HK-2 (cell line): ENCODE results near the gene BSN.
"Not testable (repeated sequence)": the region's sequence is repeated elsewhere in the genome, so short reads cannot be mapped to it uniquely, and the experiment has no call there.

Source experiments
- DNase-seq: peaks from one replicate; pipeline ENCODE4 v3.0.0-alpha.2; 2018; ENCODE audit not compliant: unreplicated experiment

Gene BSN

DNA sequence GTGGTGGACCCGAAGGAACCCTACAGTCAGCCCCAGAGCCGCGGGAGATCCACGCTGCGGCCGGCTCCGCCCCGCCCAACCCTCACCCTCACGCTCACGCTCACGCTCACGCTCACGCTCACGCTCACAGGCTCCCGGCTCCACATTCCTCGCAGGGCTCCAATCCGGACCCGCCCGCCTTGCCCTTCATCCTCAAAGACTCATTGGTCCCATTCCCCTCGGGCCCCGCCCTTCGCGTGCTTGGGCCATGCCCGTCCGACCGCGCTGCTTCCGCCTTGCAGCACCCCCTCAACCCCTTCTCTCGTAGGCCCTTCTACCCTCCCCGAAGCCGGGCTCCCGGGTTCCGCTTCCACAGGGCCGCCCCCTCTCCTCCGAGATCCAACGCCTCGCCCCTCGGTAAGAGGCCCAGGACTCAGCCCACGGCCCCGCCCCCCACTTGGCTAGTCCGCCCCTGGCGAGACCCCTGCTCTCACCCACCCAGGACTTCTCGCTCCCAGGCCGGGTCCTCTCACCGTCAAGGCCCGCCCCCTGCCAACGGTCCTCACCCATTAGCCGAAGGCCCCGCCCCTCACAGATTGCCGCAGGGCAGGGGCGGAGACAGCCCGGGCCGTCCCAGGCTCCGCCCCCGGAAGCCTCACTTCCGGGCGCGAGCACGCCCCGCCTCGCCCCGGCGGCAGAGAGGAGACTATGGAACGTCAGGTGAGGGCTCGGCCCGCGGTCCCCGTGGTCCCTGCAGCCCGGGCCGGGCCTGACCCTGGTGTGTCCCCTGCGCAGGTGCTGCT is 119.6 kb downstream of the BSN start, which contains the start of gene APEH:
APEH (plus strand) TSS at position 637 of the 782 bp plus-strand sequence; CDS start at position 688, 51 bp downstream.
- DNase-seq = peak; percentile 97

DNA sequence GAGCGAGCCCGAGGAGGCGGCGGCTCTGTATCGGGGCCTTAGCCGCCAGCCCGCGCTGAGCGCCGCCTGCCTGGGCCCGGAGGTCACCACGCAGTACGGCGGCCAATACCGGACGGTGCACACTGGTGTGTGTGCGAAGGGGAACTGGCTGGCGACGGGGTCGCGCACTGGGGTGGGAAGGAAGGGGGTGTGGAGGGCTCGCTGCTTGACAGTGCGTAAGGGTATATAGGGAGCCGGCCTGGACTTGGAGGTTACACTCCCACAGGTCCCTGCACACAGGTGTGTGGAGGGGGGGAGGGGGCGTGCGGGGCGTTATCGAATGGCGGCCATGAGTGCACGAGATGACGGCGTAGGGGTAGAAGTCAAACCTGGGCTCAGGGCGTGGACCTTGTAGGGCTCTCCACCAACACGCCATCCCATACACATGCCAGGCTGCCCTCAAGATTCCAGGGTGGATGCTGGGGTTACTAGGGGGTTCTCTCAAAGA is 120.3 kb downstream of the BSN start:
- DNase-seq = no peak

DNA sequence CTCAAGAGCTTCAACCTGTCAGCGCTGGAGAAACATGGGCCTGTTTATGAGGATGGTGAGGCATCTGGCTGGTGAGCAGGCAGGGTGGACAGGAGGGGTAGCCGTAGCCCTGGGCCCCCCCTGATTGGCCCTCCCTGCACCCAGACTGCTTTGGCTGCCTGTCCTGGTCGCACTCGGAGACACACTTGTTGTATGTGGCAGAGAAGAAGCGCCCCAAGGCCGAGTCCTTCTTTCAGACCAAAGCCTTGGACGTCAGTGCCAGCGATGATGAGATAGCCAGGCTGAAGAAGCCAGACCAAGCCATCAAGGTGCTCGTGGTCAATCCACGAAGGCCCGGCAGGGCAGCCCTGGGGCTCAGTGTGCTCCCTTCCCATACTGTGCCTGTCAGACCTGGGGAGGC is 121.6 kb downstream of the BSN start:
- DNase-seq = no peak

DNA sequence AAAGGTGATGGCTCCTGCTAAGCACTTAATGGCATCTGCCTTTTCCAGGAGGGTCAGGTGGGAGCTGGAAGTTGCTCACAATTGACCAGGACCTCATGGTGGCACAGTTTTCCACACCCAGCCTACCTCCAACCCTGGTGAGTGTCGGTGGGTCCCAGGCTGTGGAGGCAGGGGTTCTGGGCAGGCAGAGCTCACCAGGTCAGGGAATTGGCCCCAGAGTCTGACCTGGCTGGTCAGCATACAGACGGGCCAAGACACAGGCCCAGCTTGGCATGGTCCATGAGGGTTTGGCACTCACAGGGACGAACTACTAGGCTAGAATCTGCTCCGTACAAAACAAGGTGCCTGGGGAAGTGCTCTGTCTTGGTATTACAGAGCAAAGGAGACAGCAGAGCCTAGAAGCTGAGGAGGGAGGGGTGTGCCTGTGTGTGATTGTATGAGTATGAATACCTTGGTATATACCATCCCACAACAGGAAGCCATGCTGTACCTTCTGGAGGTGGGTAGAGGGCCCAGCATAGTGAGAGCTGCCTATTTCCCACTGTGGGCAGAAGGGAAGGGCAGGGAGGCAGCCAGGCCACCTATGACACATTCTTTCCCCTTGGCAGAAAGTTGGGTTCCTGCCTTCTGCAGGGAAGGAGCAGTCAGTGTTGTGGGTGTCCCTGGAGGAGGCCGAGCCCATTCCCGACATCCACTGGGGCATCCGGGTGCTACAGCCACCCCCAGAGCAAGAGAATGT is 126.4 kb downstream of the BSN start:
- DNase-seq = no peak

DNA sequence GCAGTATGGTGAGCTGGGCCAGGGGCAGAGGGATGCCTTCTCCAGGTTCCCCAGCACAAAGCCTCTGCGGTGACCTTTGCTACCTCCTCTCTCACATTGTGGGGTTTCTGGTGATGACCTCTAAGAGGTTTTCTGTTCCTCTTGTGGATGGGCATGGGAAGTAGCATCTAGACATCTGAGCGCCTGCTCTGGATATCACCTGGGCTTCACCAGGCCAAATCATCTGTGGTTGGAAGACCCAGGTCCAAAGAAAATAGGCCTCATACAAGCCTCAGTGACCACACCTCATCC is 126.9 kb downstream of the BSN start:
- DNase-seq = no peak

DNA sequence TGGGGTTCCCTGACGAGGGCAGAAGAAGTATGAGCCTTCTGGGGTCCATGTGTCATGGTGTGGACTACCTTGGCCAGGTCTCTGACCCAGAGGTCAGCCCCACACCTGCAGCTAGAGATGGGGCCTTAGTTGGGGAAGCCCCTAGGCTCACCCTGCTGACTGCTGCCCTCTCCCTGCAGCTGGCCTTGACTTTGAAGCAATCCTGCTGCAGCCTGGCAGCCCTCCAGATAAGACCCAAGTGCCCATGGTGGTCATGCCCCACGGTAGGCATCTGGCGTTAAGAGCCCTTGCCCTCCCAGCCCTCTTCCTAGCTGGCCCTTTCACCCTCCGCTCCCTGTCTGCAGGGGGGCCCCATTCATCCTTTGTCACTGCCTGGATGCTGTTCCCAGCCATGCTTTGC is 127.3 kb downstream of the BSN start:
- DNase-seq = no peak

DNA sequence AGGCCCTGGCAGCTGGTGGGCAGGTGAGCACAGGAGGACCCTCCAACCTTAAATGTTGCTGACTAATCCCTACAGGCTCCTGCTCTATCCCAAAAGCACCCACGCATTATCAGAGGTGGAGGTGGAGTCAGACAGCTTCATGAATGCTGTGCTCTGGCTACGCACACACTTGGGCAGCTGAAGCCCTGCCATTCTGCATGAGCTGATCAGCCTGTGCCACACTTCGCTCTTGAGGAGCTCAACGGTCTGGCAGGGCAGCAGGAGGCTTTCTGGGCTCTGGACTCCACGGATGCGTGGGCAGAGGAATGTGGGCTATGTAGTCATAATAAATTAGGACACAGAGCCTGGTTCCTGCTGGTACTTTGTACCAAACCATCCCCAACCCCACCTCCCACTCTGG is 128.9 kb downstream of the BSN start:
- DNase-seq = no peak

DNA sequence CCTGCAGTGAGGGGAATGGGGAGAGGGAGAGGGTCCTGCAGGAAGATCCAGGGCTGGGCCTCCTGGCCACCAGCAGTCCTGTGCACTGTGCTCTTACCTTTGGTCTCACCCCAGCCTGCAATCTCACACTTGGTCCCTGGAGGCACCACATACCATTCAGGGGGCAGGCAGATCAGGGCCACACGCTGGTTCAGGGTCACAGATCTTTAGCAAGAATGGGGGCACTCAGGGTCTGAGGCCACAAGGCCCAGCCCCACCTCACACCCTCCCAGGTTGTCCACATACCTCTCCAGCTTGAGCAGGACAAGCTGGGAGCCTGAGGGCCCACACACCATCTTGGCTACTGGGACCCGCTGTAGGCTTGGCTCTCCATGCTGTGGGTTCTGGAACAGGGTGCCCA is 130.2 kb downstream of the BSN start:
- DNase-seq = not testable (repeated sequence)

DNA sequence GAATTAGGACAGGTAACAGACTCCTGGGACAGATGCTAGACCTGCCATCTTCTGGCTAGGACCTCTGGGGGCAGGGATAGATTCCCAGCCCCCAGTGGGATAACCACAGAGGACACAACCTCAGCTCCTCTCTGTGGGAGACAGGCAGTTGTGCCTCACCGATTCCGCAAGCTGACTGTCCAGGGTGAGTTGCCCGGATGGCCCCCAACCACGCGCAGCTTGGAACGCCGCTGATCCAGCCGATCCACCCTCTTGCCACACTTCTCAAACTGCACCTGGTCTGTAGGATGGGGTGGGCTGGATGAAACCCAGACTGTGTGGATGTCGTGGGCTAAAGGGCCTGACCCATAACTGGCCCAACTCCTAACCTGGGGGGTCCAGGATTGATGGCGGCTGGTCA is 130.8 kb downstream of the BSN start:
- DNase-seq = not testable (repeated sequence)

DNA sequence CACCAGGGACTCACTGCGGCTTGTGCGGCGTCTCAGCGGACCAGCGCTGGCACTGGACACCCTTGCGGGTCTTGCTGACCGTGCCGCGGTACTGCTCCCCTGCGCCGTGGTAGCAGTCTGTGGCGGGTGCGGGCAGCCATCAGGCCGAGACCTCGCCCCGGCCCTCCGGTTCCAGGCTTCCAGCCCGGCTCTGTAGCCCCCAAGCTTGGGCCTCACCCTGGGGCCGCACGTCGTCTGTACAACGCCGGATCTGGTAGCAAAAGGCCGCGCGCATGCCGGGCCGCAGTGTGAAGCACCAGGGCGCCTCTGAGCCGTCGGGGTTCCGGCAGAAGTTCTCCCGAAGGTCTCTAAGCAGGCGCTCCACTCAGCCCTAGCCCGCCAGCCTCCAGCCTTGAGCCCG is 131.6 kb downstream of the BSN start:
- not testable (repeated sequence) for DNase-seq

DNA sequence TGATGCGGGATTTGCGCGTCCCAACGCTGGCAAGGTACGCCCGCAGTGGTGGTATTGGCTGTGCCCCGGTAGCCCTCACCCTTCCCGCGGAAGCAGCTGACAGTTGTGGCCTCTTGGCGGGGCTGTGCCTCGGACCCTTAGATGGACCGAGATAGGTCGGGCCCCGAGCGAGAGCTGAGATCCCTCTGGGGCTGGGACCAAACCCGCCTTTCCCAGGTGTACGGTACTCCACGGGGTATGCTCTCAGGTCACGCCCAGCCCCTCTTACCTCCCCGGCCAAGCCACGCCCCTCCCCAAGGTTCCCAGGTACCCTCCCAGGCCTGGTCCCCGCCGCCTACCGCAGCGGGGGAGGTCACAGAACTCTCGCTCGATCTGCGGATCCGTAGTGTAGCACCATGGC is 132.1 kb downstream of the BSN start:
- not testable (repeated sequence) for DNase-seq

DNA sequence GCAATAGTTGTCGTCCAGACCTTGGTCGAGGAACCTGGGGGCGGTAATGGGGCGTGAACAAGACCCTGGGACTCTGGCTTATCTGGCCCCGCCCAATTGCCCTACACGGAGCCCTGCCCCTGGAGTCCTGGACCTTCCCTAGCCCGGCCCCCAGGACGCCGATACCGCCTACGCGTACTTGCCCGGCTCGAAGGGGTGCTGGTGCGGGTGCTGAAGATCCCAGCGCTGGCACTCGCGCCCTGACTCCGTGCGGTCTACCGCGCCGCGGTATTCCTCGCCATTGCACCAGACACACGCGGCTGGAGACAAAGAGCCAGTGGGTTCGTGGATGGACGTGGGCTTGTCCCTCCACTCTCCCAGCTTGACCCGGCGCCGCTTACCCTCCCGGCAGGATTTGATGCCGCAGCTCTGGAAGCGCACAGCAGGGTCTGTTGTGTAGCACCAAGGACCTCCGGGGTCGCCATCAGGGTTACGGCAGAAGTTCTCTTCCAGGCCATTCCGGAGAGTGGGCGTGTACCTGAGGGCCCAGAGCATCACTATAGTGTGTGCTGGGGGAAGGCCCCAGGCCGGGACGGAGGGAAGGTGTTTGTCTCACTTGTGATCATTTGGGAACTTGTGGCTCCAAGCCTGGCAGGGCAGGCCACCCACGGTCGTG is 132.6 kb downstream of the BSN start:
- not testable (repeated sequence) for DNase-seq

DNA sequence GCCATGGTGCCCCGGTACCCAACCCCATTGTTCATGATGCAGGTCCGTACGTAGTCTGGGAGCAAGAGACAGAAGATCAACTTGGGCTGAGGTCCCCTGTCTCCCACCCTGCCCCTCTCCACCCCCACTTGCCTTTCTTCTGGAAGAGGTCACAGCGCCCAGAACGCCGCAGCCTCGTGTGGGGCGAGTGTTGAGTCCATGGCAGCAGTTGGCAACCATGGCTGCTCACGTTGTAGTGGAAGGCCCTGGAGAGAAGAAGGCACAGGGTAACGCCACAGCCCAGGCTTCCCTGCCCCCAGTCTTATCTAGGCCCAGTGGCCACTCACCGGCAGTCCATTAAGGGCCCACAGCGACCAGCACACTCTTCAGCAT is 133.1 kb downstream of the BSN start:
- not testable (repeated sequence) for DNase-seq

DNA sequence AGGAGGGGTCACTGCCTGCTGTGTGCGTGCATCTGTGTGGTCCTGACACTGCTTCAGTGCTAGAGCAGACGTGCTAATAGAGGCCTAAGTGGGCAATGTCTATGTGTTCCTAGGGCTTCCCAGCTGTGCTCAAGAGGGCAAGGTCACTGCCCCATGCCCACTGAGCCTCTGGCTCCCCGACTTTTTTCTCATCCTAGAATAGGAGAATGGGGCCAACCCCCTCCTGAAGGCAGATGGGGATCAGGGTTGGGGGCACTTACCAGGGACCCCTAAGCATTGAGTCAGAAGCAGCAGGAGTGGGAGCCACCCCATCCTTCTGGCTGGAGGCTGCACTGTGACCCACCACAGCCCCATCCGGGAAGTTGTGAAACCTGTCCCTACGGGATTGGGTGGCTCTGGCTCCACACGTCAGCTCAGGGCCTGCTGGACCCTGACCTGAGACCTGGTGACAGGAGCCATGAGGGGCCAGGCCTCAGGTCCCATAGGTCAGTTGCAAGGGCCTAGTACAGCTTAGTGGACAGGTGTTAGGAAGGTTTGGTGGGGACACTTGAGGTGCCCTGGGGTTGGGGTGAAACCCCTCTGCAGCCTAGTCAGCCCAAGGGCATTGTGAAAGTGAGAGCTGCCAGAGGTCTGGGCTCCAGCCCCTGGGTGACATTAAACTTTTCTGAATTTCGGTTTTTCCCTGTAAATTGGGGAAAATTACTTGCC is 134.2 kb downstream of the BSN start:
- not testable (repeated sequence) for DNase-seq

DNA sequence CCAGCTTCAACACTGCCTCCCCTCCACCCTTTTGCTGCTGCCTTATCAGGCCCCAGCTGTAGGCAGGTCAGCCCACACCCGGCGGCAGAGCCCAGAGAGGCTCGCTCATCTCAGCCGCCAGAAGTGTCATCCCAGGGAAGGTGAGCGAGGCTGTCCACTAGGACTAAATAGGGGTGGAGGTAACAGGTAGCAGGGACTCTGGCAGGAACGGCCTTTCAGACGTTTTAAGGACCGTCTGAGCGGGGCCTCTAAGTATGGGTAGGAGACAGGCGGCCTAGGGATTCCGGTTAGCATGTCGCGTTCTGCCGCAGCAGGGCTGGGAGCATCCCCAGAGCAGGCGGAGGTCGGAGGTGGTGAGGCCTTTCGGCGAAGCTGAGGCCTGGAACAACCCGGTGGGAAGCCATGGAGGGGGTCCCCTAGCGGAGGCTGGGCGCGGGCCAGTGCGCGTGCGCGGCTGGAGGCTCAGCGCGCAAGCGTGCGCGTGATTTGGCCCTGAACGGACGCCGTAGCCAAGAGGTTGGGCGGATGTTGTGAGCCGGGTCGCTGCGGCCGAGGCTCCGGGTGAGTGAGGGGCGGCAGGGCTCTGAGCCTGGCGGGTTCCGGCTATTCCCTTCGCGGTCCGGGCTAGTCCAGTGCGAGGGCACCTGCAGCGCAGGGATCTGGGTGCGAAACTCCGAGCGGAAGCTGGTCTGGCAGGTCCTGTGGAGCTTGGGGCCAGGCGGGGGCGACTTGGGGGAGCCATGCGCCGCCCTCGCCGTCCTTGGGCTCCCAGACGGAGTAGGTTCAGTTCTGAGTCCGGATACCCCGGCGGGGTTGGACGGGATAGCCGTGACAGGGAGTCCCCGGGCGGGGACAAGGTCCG is 135.0 kb downstream of the BSN start, which contains the start of the genes MST1 and RNF123:
MST1 (minus strand) TSS at position 429 of the 862 bp plus-strand sequence. CDS start 783 bp downstream, outside the sequence.
RNF123 (plus strand) TSS at position 512 of the 862 bp plus-strand sequence. CDS start 1,609 bp downstream, outside the sequence.
- DNase-seq = peak; percentile 85

DNA sequence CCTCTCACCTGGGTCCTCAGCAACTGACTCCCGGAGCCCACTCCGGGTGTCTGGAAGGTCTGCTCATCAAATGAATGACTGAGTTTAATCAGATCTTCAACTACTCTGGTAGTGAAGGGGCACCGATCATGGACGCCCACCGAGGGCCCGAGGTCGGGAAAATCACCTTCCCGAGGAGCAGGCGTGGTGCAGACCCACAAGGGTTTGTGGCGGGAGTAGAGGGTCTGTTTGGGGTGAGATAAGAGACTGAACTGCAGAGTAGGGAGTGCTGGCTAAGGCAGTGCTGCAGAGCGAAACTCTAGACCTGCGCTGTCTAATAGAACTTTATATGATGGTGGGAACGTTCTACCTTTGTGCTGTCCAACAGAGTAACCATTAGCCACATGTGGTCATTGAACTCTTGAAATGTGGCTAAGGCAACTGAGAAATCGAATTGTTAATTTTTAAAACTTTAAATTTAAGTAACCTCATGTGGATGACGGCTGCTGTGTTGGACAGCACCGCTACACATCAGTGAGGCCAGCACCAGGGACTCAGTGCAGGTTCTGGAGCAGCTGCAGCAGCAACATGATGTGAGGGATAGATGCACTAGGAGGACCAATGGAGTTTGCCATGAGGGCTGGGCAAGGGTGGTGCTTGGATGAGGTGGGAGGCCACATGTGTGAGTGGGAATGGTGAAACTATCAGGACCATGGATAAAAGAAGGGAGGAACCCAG is 135.8 kb downstream of the BSN start:
- DNase-seq = not testable (repeated sequence)

DNA sequence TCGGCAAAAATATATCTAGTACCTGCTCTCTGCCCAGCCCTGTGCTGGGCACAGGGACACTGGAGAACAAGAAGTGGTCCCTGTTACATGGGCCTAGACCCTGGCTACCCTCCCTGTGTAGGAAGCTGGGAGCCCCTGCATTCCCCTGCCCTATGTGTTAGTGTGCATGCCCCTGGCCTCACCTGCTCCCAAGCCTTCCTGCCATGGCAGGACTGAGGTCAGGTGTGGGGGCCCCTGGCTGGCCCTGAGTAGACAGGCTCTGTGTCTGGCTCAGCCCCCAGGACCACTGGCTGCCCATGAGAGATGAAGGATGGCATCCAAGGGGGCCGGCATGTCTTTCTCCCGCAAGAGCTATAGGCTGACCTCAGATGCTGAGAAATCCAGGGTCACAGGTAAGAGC is 136.6 kb downstream of the BSN start:
- not testable (repeated sequence) for DNase-seq

DNA sequence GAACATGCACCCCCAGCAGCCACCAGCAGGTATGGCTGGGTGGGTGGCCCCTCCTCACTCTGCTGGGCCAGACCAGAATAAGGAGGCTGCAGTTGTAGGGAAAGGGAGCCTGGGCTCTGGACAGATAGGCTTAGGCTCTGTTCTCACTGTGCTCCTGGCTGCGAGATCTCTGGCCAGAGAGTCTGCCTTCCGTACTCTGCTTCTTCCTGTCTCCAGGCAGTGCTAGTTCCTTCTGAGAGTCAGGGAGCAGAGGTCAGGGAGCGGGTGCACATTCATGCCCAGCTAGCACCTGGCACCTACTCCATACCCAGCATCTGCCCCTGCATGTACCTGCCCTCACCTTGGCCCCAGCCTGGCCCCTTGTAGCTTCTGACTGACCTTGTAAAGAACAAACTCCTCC is 137.2 kb downstream of the BSN start:
- not testable (repeated sequence) for DNase-seq

DNA sequence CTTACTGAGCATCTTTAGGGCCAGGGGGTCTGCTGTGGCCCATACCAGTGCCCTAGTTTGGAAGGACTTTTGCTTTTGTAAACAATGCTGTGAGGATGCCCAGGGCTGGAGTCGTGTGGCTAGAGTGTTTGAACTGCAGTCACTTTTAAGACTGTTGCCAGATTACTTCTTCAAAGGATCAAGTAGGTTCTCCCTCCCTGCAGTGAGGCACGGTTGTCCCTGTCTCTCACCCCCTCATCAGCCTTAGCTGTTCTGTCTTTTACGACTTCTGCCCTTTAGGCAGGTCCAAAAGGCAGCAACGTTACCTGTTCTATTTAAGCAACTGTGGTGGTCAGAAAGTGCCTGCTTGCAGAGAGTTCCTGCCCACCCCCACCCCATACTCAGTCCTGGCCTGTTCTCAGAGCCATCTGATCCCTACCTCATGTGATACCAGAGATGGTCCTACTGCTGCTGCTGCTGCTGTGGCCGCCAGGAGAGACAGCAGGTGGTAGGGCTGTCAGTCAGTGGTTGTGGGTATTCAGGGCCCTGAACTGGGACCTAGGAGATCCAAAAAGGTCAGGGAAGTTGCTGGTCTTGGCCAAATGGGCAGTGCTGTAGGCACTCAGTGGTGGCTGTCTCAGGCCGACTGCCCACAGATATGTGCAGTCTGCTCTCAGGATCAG is 140.3 kb downstream of the BSN start:
- DNase-seq = not testable (repeated sequence)
